Measurements from ENCODE around the gene LILRA5.

Gene LILRA5

GRCh38 chr19:54311486-54311885 lies 1.5 kb downstream of the LILRA5 start:
- no peak overlapping the region for H2AK5ac ChIP-seq (ENCODE audit: low read length)
- WGBS (ENCODE audit: extremely low coverage, insufficient coverage, insufficient read length): no CpG with 5 or more reads among the region's 5 CpGs
- no peak overlapping the region for H3K4me3 ChIP-seq (ENCODE audit: low read depth, low read length)
- no peak overlapping the region for H3K4ac ChIP-seq (ENCODE audit: low read depth, low read length)
- no peaks in the 10 kb centered on the region for H3K36me3 ChIP-seq (ENCODE audit: control insufficient read depth in 1 of 2, insufficient read depth in 2 of 2, low read length in 2 of 2)
- no peaks in the 10 kb centered on the region for H3K79me1 ChIP-seq (ENCODE audit: low read length)
- no peak overlapping the region for H4K8ac ChIP-seq (ENCODE audit: low read depth, low read length)
- no peak for DNase-seq
- no peaks in the 10 kb centered on the region for H3K79me2 ChIP-seq (ENCODE audit: control insufficient read depth, insufficient read depth, low read length, poor library complexity)
- H3K14ac ChIP-seq (ENCODE audit: low read length): no peak overlapping the region
- no peak overlapping the region for H3K4me2 ChIP-seq (ENCODE audit: low read length)
- H2BK5ac ChIP-seq (ENCODE audit: low read depth, low read length, poor library complexity): no peak overlapping the region
- H2AFZ ChIP-seq (ENCODE audit: insufficient read depth, low read length, poor library complexity): no peak overlapping the region
- H4K91ac ChIP-seq (ENCODE audit: low read depth, low read length): no peak overlapping the region
- H4K12ac ChIP-seq (ENCODE audit: low read depth, low read length): no peak overlapping the region
- no peaks in the 10 kb centered on the region for H3K4me1 ChIP-seq (ENCODE audit: control insufficient read depth in 1 of 2, insufficient read depth in 2 of 2, low read length in 2 of 2)
- H3K9me3 ChIP-seq (ENCODE audit: insufficient read depth, low read depth, low read length): peaks cover 16% of the 10 kb centered on the region
- H3K27me3 ChIP-seq (ENCODE audit: insufficient read depth, low read length): no peaks in the 10 kb centered on the region
- H2BK120ac ChIP-seq (ENCODE audit: insufficient read depth, low read length, poor library complexity): no peak overlapping the region
- no peak overlapping the region for H3K18ac ChIP-seq (ENCODE audit: low read length)
- H3K23ac ChIP-seq (ENCODE audit: low read length): no peak overlapping the region
- no peak overlapping the region for H3K9ac ChIP-seq (ENCODE audit: low read length)
- no peak overlapping the region for H3K27ac ChIP-seq (ENCODE audit: low read depth, low read length)
- no peak overlapping the region for H2BK12ac ChIP-seq (ENCODE audit: low read length)

DNA sequence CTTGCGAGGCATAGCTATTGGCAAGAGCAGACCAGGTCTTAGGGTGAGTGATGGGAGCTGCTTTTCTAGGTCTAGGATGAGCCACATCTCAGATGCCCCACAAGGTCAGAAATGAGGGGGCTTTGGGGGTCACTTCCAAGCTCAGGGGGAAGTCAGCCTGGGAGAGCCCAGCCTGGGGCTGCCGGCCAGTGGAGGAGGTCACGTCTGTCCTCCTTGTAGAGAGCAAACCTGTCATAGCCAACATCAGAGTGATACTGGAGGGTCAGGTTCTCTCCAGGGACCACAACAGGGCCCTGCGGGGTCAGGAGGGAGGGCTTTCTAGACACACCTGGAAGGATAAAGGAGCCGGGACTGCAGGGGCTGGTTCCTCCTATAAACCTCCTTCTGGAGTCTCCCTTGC lies 2.4 kb downstream of the LILRA5 start:
- Histone ChIP-seq H3K18ac (ENCODE audit: low read length) (no peak overlapping the region), H2AK5ac (ENCODE audit: low read length) (no peak overlapping the region), H2AFZ (ENCODE audit: insufficient read depth, low read length, poor library complexity) (no peak overlapping the region), H4K12ac (ENCODE audit: low read depth, low read length) (no peak overlapping the region), H3K27me3 (ENCODE audit: insufficient read depth, low read length) (no peaks in the 10 kb centered on the region), H2BK12ac (ENCODE audit: low read length) (no peak overlapping the region), H2BK5ac (ENCODE audit: low read depth, low read length, poor library complexity) (no peak overlapping the region), H3K4ac (ENCODE audit: low read depth, low read length) (no peak overlapping the region), H3K9ac (ENCODE audit: low read length) (no peak overlapping the region), H3K27ac (ENCODE audit: low read depth, low read length) (no peak overlapping the region), H3K4me1 (ENCODE audit: control insufficient read depth in 1 of 2, insufficient read depth in 2 of 2, low read length in 2 of 2) (no peaks in the 10 kb centered on the region), H3K4me2 (ENCODE audit: low read length) (no peak overlapping the region), H3K36me3 (ENCODE audit: control insufficient read depth in 1 of 2, insufficient read depth in 2 of 2, low read length in 2 of 2) (no peaks in the 10 kb centered on the region), H3K23ac (ENCODE audit: low read length) (no peak overlapping the region), H3K79me2 (ENCODE audit: control insufficient read depth, insufficient read depth, low read length, poor library complexity) (no peaks in the 10 kb centered on the region), H4K91ac (ENCODE audit: low read depth, low read length) (no peak overlapping the region), H2BK120ac (ENCODE audit: insufficient read depth, low read length, poor library complexity) (no peak overlapping the region), H3K9me3 (ENCODE audit: insufficient read depth, low read depth, low read length) (peaks cover 13% of the 10 kb centered on the region), H3K4me3 (ENCODE audit: low read depth, low read length) (no peak overlapping the region), H3K79me1 (ENCODE audit: low read length) (no peaks in the 10 kb centered on the region), H3K14ac (ENCODE audit: low read length) (no peak overlapping the region), H4K8ac (ENCODE audit: low read depth, low read length) (no peak overlapping the region)
- whole genome bisulfite sequencing (ENCODE audit: extremely low coverage, insufficient coverage, insufficient read length): no CpG with 5 or more reads among the region's 5 CpGs
- DNase-seq: no peak

DNA sequence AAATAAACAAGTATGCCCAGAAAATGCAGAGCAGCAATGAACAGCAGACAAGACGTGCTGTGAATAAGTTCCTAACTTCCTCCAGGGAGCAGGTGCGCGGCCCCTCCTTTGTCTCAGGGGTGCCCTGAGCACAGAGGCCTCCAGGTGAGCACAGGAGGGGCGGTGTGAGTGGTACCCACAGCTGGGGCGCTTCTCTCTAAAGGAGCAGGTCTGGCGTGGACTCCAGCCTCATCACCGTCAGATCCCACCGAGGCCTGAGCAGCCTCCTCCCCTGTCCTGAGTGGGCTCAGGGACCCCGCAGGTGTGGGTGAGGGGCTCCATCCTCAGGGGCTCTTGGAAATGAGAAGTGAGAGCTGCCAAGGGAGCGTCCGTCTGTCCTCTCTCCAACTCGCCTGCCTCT lies 3.2 kb downstream of the LILRA5 start:
- Histone ChIP-seq H4K91ac (ENCODE audit: low read depth, low read length) (no peak overlapping the region), H3K4ac (ENCODE audit: low read depth, low read length) (no peak overlapping the region), H3K27me3 (ENCODE audit: insufficient read depth, low read length) (no peaks in the 10 kb centered on the region), H2AFZ (ENCODE audit: insufficient read depth, low read length, poor library complexity) (no peak overlapping the region), H2BK5ac (ENCODE audit: low read depth, low read length, poor library complexity) (no peak overlapping the region), H3K4me1 (ENCODE audit: control insufficient read depth in 1 of 2, insufficient read depth in 2 of 2, low read length in 2 of 2) (no peaks in the 10 kb centered on the region), H3K9ac (ENCODE audit: low read length) (no peak overlapping the region), H4K8ac (ENCODE audit: low read depth, low read length) (no peak overlapping the region), H3K4me2 (ENCODE audit: low read length) (no peak overlapping the region), H3K79me1 (ENCODE audit: low read length) (no peaks in the 10 kb centered on the region), H3K9me3 (ENCODE audit: insufficient read depth, low read depth, low read length) (peaks cover 13% of the 10 kb centered on the region), H2BK120ac (ENCODE audit: insufficient read depth, low read length, poor library complexity) (no peak overlapping the region), H3K79me2 (ENCODE audit: control insufficient read depth, insufficient read depth, low read length, poor library complexity) (no peaks in the 10 kb centered on the region), H3K4me3 (ENCODE audit: low read depth, low read length) (no peak overlapping the region), H3K18ac (ENCODE audit: low read length) (no peak overlapping the region), H3K23ac (ENCODE audit: low read length) (no peak overlapping the region), H3K14ac (ENCODE audit: low read length) (no peak overlapping the region), H4K12ac (ENCODE audit: low read depth, low read length) (no peak overlapping the region), H2BK12ac (ENCODE audit: low read length) (no peak overlapping the region), H3K36me3 (ENCODE audit: control insufficient read depth in 1 of 2, insufficient read depth in 2 of 2, low read length in 2 of 2) (no peaks in the 10 kb centered on the region), H3K27ac (ENCODE audit: low read depth, low read length) (no peak overlapping the region), H2AK5ac (ENCODE audit: low read length) (no peak overlapping the region)
- no CpG with 5 or more reads among the region's 12 CpGs for WGBS (ENCODE audit: extremely low coverage, insufficient coverage, insufficient read length)
- DNase-seq: no peak

GRCh38 chr19:54307389-54308020 lies 5.5 kb downstream of the LILRA5 start:
- no peak overlapping the region for H2BK120ac ChIP-seq (ENCODE audit: insufficient read depth, low read length, poor library complexity)
- H3K4ac ChIP-seq (ENCODE audit: low read depth, low read length): no peak overlapping the region
- no peak overlapping the region for H2BK12ac ChIP-seq (ENCODE audit: low read length)
- H2BK5ac ChIP-seq (ENCODE audit: low read depth, low read length, poor library complexity): no peak overlapping the region
- H3K4me3 ChIP-seq (ENCODE audit: low read depth, low read length): no peak overlapping the region
- H3K14ac ChIP-seq (ENCODE audit: low read length): no peak overlapping the region
- H3K9me3 ChIP-seq (ENCODE audit: insufficient read depth, low read depth, low read length): peaks cover 13% of the 10 kb centered on the region
- no peak overlapping the region for H3K27ac ChIP-seq (ENCODE audit: low read depth, low read length)
- no peak overlapping the region for H2AK5ac ChIP-seq (ENCODE audit: low read length)
- no peak overlapping the region for H2AFZ ChIP-seq (ENCODE audit: insufficient read depth, low read length, poor library complexity)
- H3K4me1 ChIP-seq (ENCODE audit: control insufficient read depth in 1 of 2, insufficient read depth in 2 of 2, low read length in 2 of 2): no peaks in the 10 kb centered on the region
- H3K79me2 ChIP-seq (ENCODE audit: control insufficient read depth, insufficient read depth, low read length, poor library complexity): no peaks in the 10 kb centered on the region
- H3K23ac ChIP-seq (ENCODE audit: low read length): no peak overlapping the region
- H3K4me2 ChIP-seq (ENCODE audit: low read length): no peak overlapping the region
- no peak overlapping the region for H4K91ac ChIP-seq (ENCODE audit: low read depth, low read length)
- DNase-seq: no peak
- no peak overlapping the region for H3K9ac ChIP-seq (ENCODE audit: low read length)
- H3K36me3 ChIP-seq (ENCODE audit: control insufficient read depth in 1 of 2, insufficient read depth in 2 of 2, low read length in 2 of 2): no peaks in the 10 kb centered on the region
- H3K18ac ChIP-seq (ENCODE audit: low read length): no peak overlapping the region
- H3K27me3 ChIP-seq (ENCODE audit: insufficient read depth, low read length): no peaks in the 10 kb centered on the region
- no peak overlapping the region for H4K12ac ChIP-seq (ENCODE audit: low read depth, low read length)
- no CpG with 5 or more reads among the region's 5 CpGs for WGBS (ENCODE audit: extremely low coverage, insufficient coverage, insufficient read length)
- no peak overlapping the region for H4K8ac ChIP-seq (ENCODE audit: low read depth, low read length)
- no peaks in the 10 kb centered on the region for H3K79me1 ChIP-seq (ENCODE audit: low read length)
